Measurements from ENCODE around the gene LAPTM5. TPM values are rescaled to one million over a fixed set of nuclear protein-coding genes. Genes with fewer than 3 reads are reported as not detected.

The LAPTM5 gene
- total and polyA plus RNA-seq, 10 of the 15 experiments (the other 5 are each of a cell fraction or from before 2014, with no cell fraction given) = 24.1 to 1,034 (median 687) TPM

DNA sequence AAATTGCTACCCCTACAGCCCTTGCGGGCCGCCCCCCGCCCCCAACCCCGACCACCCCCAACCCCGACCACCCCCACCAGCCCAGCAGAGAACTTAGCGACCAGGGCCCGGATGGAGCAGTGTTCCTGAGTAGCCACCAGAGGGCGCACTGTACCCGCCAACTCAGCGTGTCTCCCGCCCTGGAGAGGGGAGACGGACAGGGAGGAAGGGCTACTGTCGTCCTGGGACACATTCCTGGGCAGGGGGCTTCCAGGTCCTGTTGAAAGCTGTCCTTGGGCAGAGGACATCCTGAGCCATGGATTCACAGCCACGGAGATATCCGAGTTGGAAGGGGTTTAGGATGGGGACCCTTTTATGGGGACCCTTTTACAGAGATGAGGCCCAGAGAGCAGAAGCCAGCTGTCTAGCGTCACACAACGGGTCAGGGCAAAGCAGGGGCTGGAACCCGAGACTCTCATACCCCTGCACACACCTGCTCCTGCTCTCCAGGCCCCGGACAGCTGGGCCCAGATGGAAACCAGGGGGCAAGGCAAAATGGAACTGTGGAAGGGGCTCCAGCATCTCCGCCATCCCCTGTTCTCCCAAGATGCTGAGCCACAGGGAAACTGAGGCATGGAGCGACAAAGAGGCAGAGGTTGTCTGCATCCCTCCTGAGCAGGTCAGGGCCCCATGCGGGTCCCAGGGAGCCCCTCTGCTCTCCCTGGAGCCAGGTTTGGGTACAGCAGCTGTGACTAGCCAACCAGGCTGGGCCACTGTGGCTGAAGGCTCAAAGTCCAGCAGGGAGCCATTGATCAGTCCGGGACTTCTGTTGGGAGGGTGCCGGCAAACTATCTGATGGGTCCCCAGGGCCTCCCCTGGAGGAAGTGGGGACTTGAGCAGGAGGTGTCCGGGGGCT is 25.0 kb upstream of the LAPTM5 start:
- peak overlapping the region; percentile 77 for H2AFZ ChIP-seq (ENCODE audit: control insufficient read depth, low read depth, low read length)
- TF ChIP-seq RB1 (IDR thresholded peaks at IDR 0.05; ENCODE audit: borderline replicate concordance) (peak; percentile 61; the same call in 1 of the 2 replicates), SUPT20H (IDR thresholded peaks at IDR 0.05; ENCODE audit: borderline replicate concordance, control insufficient read depth, low read depth, low read length) (no peak), SMC3 (IDR thresholded peaks at IDR 0.05; ENCODE audit: borderline replicate concordance, low read length) (peak; percentile 72), YY1 (IDR thresholded peaks at IDR 0.05; ENCODE audit: low read depth, low read length) (peak; percentile 49; the same call in 1 of the 2 replicates), PKNOX1 (IDR thresholded peaks at IDR 0.05) (peak; percentile 40; the same call in 1 of the 2 replicates), CTCF (IDR thresholded peaks at IDR 0.05 in 2 of 3, conservative IDR thresholded peaks at IDR 0.05 in 1 of 3; ENCODE audit: control insufficient read depth in 2 of 3, extremely low read depth in 1 of 3, insufficient read depth in 1 of 3, low read depth in 3 of 3, low read length in 3 of 3) (peak; percentile 75 to 86 (median 84)), RAD21 (IDR thresholded peaks at IDR 0.05; ENCODE audit: insufficient read depth, low read depth, low read length) (peak; percentile 87)
- TF ChIP-seq, protein P1, sequence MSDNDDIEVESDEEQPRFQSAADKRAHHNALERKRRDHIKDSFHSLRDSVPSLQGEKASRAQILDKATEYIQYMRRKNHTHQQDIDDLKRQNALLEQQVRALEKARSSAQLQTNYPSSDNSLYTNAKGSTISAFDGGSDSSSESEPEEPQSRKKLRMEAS (IDR thresholded peaks at IDR 0.05; ENCODE audit: low read depth, low read length) = no peak
- TF ChIP-seq, protein P2, sequence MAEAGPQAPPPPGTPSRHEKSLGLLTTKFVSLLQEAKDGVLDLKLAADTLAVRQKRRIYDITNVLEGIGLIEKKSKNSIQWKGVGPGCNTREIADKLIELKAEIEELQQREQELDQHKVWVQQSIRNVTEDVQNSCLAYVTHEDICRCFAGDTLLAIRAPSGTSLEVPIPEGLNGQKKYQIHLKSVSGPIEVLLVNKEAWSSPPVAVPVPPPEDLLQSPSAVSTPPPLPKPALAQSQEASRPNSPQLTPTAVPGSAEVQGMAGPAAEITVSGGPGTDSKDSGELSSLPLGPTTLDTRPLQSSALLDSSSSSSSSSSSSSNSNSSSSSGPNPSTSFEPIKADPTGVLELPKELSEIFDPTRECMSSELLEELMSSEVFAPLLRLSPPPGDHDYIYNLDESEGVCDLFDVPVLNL (IDR thresholded peaks at IDR 0.05; ENCODE audit: low read depth, low read length) = no peak
- TF ChIP-seq, protein P3, sequence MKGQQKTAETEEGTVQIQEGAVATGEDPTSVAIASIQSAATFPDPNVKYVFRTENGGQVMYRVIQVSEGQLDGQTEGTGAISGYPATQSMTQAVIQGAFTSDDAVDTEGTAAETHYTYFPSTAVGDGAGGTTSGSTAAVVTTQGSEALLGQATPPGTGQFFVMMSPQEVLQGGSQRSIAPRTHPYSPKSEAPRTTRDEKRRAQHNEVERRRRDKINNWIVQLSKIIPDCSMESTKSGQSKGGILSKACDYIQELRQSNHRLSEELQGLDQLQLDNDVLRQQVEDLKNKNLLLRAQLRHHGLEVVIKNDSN (IDR thresholded peaks at IDR 0.05; ENCODE audit: borderline replicate concordance, extremely low read length, insufficient read depth, low read depth, low read length) = no peak
- intact Hi-C loops (cut with micrococcal nuclease; ENCODE audit: unreplicated experiment) (loop anchor here (1.0 to 5.0 kb wide), 2 partner anchors 129 to 145 kb away; no protein-coding TSS in a partner anchor), in situ Hi-C loops (cut with MboI) (no loop called here)
- no peaks in the 10 kb centered on the region for H4K20me1 ChIP-seq (ENCODE audit: control insufficient read depth, insufficient read depth)
- no TSS peak for BruUV-seq (replicated peaks)
- ChIA-PET SMC1A (ENCODE audit: uncharacterized antibody, unreplicated experiment) (interaction anchor here (1.0 to 8.6 kb wide), 10 partner anchors 8 to 146 kb away, joined by 3 to 427 read pairs (median 6); partner anchors contain the start of genes LAPTM5 and MATN1), POLR2A (interaction anchor here (1.7 to 3.7 kb wide), 2 partner anchors 27 to 63 kb away, joined by 3 to 18 read pairs; no protein-coding TSS in a partner anchor), RAD21 (ENCODE audit: unreplicated experiment) (interaction anchor here (0.7 to 9.5 kb wide), 18 partner anchors 9 to 402 kb away, joined by 3 to 538 read pairs (median 4); partner anchors contain the start of genes MATN1 and SDC3), CTCF (interaction anchor here (0.6 to 11.7 kb wide), 30 partner anchors 8 to 152 kb away, joined by 3 to 516 read pairs (median 6); partner anchors contain the start of gene MATN1)
- H3K36me3 ChIP-seq (ENCODE audit: control insufficient read depth in 2 of 2, insufficient read depth in 2 of 2, low read length in 1 of 2) = no peaks in the 10 kb centered on the region
- no peak overlapping the region for H3K27ac ChIP-seq (ENCODE audit: control insufficient read depth, insufficient read depth)
- peaks cover 19% of the 10 kb centered on the region for H3K4me1 ChIP-seq (ENCODE audit: control insufficient read depth, insufficient read depth, low read length)
- H3K4me3 ChIP-seq = no peak overlapping the region; the same call in 1 of the 2 replicates
- no peak overlapping the region; the same call in 1 of the 2 replicates for H3K4me2 ChIP-seq (ENCODE audit: control insufficient read depth, insufficient read depth)
- 28% methylated on average over 13 of the region's 25 CpGs for WGBS (ENCODE audit: insufficient coverage, insufficient replicate concordance, low lambda C conversion rate, missing lambda C conversion rate)
- H3K9ac ChIP-seq (ENCODE audit: control insufficient read depth, insufficient read depth, low read length) = no peak overlapping the region
- no peak for DNase-seq (ENCODE audit: low read depth, low spot score)
- FAIRE-seq = peak; percentile 75
- H3K79me2 ChIP-seq (ENCODE audit: control insufficient read depth, insufficient read depth, low read length) = no peaks in the 10 kb centered on the region; the same call in none of the 2 replicates
- no peaks in the 10 kb centered on the region for H3K9me3 ChIP-seq (replicated peaks; ENCODE audit: control insufficient read depth, insufficient read depth, low read length)
- ATAC-seq = peak; percentile 78
- H3K27me3 ChIP-seq (replicated peaks in 1 of 2; ENCODE audit: control insufficient read depth in 2 of 2, insufficient read depth in 2 of 2, low read length in 1 of 2) = no peaks in the 10 kb centered on the region; a peak in 1 of 4 replicates

Data from GM12878 (cell line).